IMR-90 (cell line): ENCODE results near the gene MFSD6L. TPM values are rescaled to one million over a fixed set of nuclear protein-coding genes. Genes with fewer than 3 reads are reported as not detected.

Source experiments
- ATAC-seq: fragments of 200-7000 bp; cut with Tn5 transposase; 2 replicates; pipeline ENCODE4 v1.9.1; 2020; ENCODE audit warnings: low read depth, mild to moderate bottlenecking, moderate library complexity
- BruUV-seq: library from RNA; stranded (reverse); fragments of 400-500 nt; replicated peaks from 2 replicates; lab custom pipeline; 2021; lab: Mats Ljungman, UMichigan
- CTCF ChIA-PET: fragments of 300-600 bp; formaldehyde crosslinking; extraction: SDS; loops from one replicate; lab custom pipeline; 2021; ENCODE audit warnings: antibody characterized with exemption; lab: Yijun Ruan, JAX
- POLR2A ChIA-PET: fragments of 300-600 bp; sonication (Branson Sonifier 250); formaldehyde crosslinking; loops from one replicate; lab custom pipeline; 2022; ENCODE audit warnings: antibody characterized with exemption; ENCODE audit not compliant: unreplicated experiment; lab: Charles Lee
- DNase-seq: peaks from one replicate; pipeline ENCODE4 v3.0.0; 2013
- H2AFZ ChIP-seq: replicated peaks from 2 replicates; pipeline ENCODE3; 2013; ENCODE audit warnings: low read length, mild to moderate bottlenecking; ENCODE audit not compliant: poor library complexity
- H2AK5ac ChIP-seq: 2 replicates; pipeline ENCODE4 v1.6.1; 2013; ENCODE audit warnings: low read depth, low read length, inconsistent platforms
- H2AK9ac ChIP-seq: replicated peaks from 2 replicates; pipeline ENCODE3; 2013; ENCODE audit warnings: mild to moderate bottlenecking, low read depth, low read length, moderate library complexity; ENCODE audit not compliant: poor library complexity
- H2BK120ac ChIP-seq: 2 replicates; pipeline ENCODE4 v1.6.1; 2013; ENCODE audit warnings: low read depth, low read length, inconsistent platforms
- H2BK15ac ChIP-seq: 3 replicates; pipeline ENCODE4 v1.6.1; 2013; ENCODE audit warnings: low read depth, low read length, inconsistent platforms
- H2BK20ac ChIP-seq: 2 replicates; pipeline ENCODE4 v1.6.1; 2013; ENCODE audit warnings: low read depth, mild to moderate bottlenecking, inconsistent platforms, low read length, moderate library complexity
- H2BK5ac ChIP-seq: 2 replicates; pipeline ENCODE4 v1.6.1; 2013; ENCODE audit warnings: mild to moderate bottlenecking, low read depth, low read length, inconsistent platforms; ENCODE audit not compliant: poor library complexity, severe bottlenecking
- H3K14ac ChIP-seq: replicated peaks from 2 replicates; pipeline ENCODE4 v1.6.1; 2013; ENCODE audit warnings: low read depth, low read length, inconsistent platforms
- H3K18ac ChIP-seq: 2 replicates; pipeline ENCODE4 v1.6.1; 2013; ENCODE audit warnings: low read depth, low read length, control low read depth
- H3K23ac ChIP-seq: 2 replicates; pipeline ENCODE4 v1.6.1; 2013; ENCODE audit warnings: low read depth, low read length, inconsistent platforms
- H3K27ac ChIP-seq: 2 replicates; pipeline ENCODE4 v1.5.1; 2013; ENCODE audit warnings: mild to moderate bottlenecking, control low read depth, low read length; ENCODE audit not compliant: insufficient read depth
- H3K27me3 ChIP-seq: 2 replicates; pipeline ENCODE4 v1.6.1; 2013; ENCODE audit warnings: low read length; ENCODE audit not compliant: control insufficient read depth, insufficient read depth
- H3K36me3 ChIP-seq: 2 replicates; pipeline ENCODE4 v1.6.1; 2013; ENCODE audit warnings: low read length, mixed read lengths; ENCODE audit not compliant: control insufficient read depth, insufficient read depth
- H3K4ac ChIP-seq: 2 replicates; pipeline ENCODE4 v1.6.1; 2013; ENCODE audit warnings: low read depth, low read length, inconsistent platforms
- H3K4me1 ChIP-seq: 2 replicates; pipeline ENCODE4 v1.6.1; 2013; ENCODE audit warnings: low read length, mixed read lengths; ENCODE audit not compliant: control insufficient read depth, insufficient read depth
- H3K4me2 ChIP-seq: 2 replicates; pipeline ENCODE4 v1.6.1; 2013; ENCODE audit warnings: low read depth, mild to moderate bottlenecking, control low read depth, low read length, moderate library complexity
- H3K4me3 ChIP-seq: 2 replicates; pipeline ENCODE4 v1.5.1; 2013; ENCODE audit warnings: low read depth, mild to moderate bottlenecking, control low read depth, low read length, moderate library complexity; ENCODE audit not compliant: insufficient read depth
- H3K56ac ChIP-seq: 2 replicates; pipeline ENCODE4 v1.6.1; 2013; ENCODE audit warnings: low read length, inconsistent platforms; ENCODE audit not compliant: insufficient read depth; ENCODE audit errors: extremely low read depth
- H3K79me1 ChIP-seq, 2 experiments: 2 replicates each; pipeline ENCODE4 v1.6.1; 2013; ENCODE audit warnings: low read length in 2 of 2, inconsistent platforms in 1 of 2, low read depth in 1 of 2
- H3K9ac ChIP-seq: 2 replicates; pipeline ENCODE4 v1.6.1; 2013; ENCODE audit warnings: low read depth, low read length, control low read depth
- H3K9me1 ChIP-seq: 2 replicates; pipeline ENCODE4 v1.6.1; 2013; ENCODE audit warnings: low read length, inconsistent platforms; ENCODE audit not compliant: insufficient read depth
- H3K9me3 ChIP-seq: 2 replicates; pipeline ENCODE4 v1.6.1; 2013; ENCODE audit warnings: low read length; ENCODE audit not compliant: control insufficient read depth, insufficient read depth
- H4K20me1 ChIP-seq: 2 replicates; pipeline ENCODE4 v1.6.1; 2013; ENCODE audit warnings: low read length, inconsistent platforms; ENCODE audit not compliant: insufficient read depth
- H4K5ac ChIP-seq: 2 replicates; pipeline ENCODE4 v1.6.1; 2013; ENCODE audit warnings: mild to moderate bottlenecking, low read depth, low read length, control low read depth
- H4K8ac ChIP-seq, 2 experiments: 2 replicates each; pipeline ENCODE4 v1.6.1; 2013; ENCODE audit warnings: low read depth in 2 of 2, low read length in 2 of 2, control low read depth in 1 of 2, inconsistent platforms in 1 of 2
- H4K91ac ChIP-seq: 2 replicates; pipeline ENCODE4 v1.6.1; 2013; ENCODE audit warnings: low read depth, low read length, inconsistent platforms; ENCODE audit not compliant: insufficient read depth
- BHLHE40 ChIP-seq: fragments of 150-350 bp; IDR thresholded peaks from 2 replicates; pipeline ENCODE4 v1.6.1; 2016; ENCODE audit warnings: mild to moderate bottlenecking, low read depth, low read length
- CEBPB ChIP-seq: IDR thresholded peaks from 2 replicates; pipeline ENCODE4 v1.6.1; 2012; ENCODE audit warnings: low read depth, low read length, improper control_type of control experiment
- CHD1 ChIP-seq: IDR thresholded peaks from 2 replicates; pipeline ENCODE4 v1.6.1; 2012; ENCODE audit warnings: low read depth, low read length, improper control_type of control experiment
- FOS ChIP-seq: fragments of 150-350 bp; IDR thresholded peaks from 2 replicates; pipeline ENCODE4 v1.6.1; 2016; ENCODE audit warnings: low read depth, low read length
- MAFK ChIP-seq: IDR thresholded peaks from 2 replicates; pipeline ENCODE4 v1.6.1; 2012; ENCODE audit warnings: low read depth, low read length, improper control_type of control experiment
- RAD21 ChIP-seq: IDR thresholded peaks from 2 replicates; pipeline ENCODE4 v1.6.1; 2012; ENCODE audit warnings: low read length, improper control_type of control experiment
- RCOR1 ChIP-seq: IDR thresholded peaks from 2 replicates; pipeline ENCODE4 v1.6.1; 2012; ENCODE audit warnings: mild to moderate bottlenecking, low read length, improper control_type of control experiment; ENCODE audit not compliant: insufficient replicate concordance
- RFX5 ChIP-seq: IDR thresholded peaks from 2 replicates; pipeline ENCODE4 v1.8.0; 2012; ENCODE audit warnings: low read depth, mild to moderate bottlenecking, low read length, moderate library complexity
- WGBS, 2 experiments: methylation state at CpG; one replicate each; pipeline versions ENCODE4 v1.1.5 to v1.1.7; 2013; ENCODE audit warnings: missing lambda C conversion rate in 2 of 2; ENCODE audit not compliant: insufficient read length in 1 of 2; ENCODE audit errors: extremely low coverage in 2 of 2; 5-methylcytosine and 5-hydroxymethylcytosine counted together
- dilution Hi-C: fragments of 300-500 bp; cut with HindIII; formaldehyde crosslinking; loops from one replicate; pipeline ENCODE4 v1.14.3; 2018; ENCODE audit warnings: low sequenced_read_pairs; ENCODE audit not compliant: unreplicated experiment
- in situ Hi-C: fragments of 300-500 bp; cut with MboI; formaldehyde crosslinking; loops from 3 replicates; pipeline ENCODE4 v1.14.3; 2019; ENCODE audit warnings: low sequenced_read_pairs, inconsistent platforms, mixed read lengths
- intact Hi-C: fragments of 100-400 bp; cut with micrococcal nuclease; formaldehyde crosslinking; loops from 2 replicates; pipeline ENCODE4 v1.10.0; 2022
- polyA plus RNA-seq, 3 experiments: library from polyadenylated mRNA; depleted of rRNA; stranded (reverse); fragments of >200 nt; gene quantifications; 2 replicates each; pipeline ENCODE4 v1.2.3, GENCODE V29; 2012; ENCODE audit warnings: low replicate concordance in 1 of 3
- total RNA-seq: library from RNA; depleted of rRNA; stranded (reverse); fragments of >200 nt; gene quantifications from 2 replicates; pipeline ENCODE4 v1.2.3, GENCODE V29; 2012
- TF ChIP-seq, protein P1 (sequence below): conservative IDR thresholded peaks from 2 replicates; pipeline ENCODE4 v1.5.1; 2012; ENCODE audit warnings: mild to moderate bottlenecking, low read depth, low read length, improper control_type of control experiment

MFSD6L gene
- total and polyA plus RNA-seq, 2 of the 4 experiments (the other 2 are of a cell fraction): not detected

- BruUV-seq: no TSS peak
These were observed 26.6 kb upstream of the MFSD6L start for GRCh38 chr17:8825802-8826201.

More at GRCh38 chr17:8825802-8826201, 26.6 kb upstream of the MFSD6L start:
- in situ Hi-C loops (no loop called here), dilution Hi-C loops (no loop called here), intact Hi-C loops (no loop called here)
- Histone ChIP-seq H2BK20ac (no peak overlapping the region), H3K4me3 (no peak overlapping the region), H3K56ac (no peak overlapping the region), H2AFZ (no peak overlapping the region), H3K23ac (no peak overlapping the region), H2AK9ac (no peak overlapping the region), H3K4me2 (no peak overlapping the region), H2AK5ac (no peak overlapping the region), H3K4me1 (no peaks in the 10 kb centered on the region), H3K9me1 (no peaks in the 10 kb centered on the region), H3K27me3 (no peaks in the 10 kb centered on the region), H2BK120ac (no peak overlapping the region), H3K9ac (no peak overlapping the region), H3K79me1 (no peaks in the 10 kb centered on the region), H3K36me3 (no peaks in the 10 kb centered on the region), H4K20me1 (no peaks in the 10 kb centered on the region), H3K27ac (no peak overlapping the region), H3K18ac (no peak overlapping the region), H4K8ac (no peak overlapping the region), H4K5ac (no peak overlapping the region), H4K91ac (no peak overlapping the region), H3K14ac (no peak overlapping the region), H3K9me3 (peaks cover 2% of the 10 kb centered on the region), H2BK5ac (no peak overlapping the region), H3K4ac (no peak overlapping the region), H2BK15ac (no peak overlapping the region)
- DNase-seq (no peak), ATAC-seq (no peak)
- ChIA-PET CTCF (no interaction called here), POLR2A (interaction anchor here (0.6 kb wide), 1 partner anchor 418 kb away, joined by 3 read pairs; no protein-coding TSS in a partner anchor)
- no CpG with 5 or more reads among the region's 2 CpGs for WGBS, 2 experiments
- TF ChIP-seq CHD1 (no peak), CEBPB (no peak), MAFK (no peak), RCOR1 (no peak), RFX5 (no peak), BHLHE40 (no peak), FOS (no peak), RAD21 (no peak)
- TF ChIP-seq, protein P1, sequence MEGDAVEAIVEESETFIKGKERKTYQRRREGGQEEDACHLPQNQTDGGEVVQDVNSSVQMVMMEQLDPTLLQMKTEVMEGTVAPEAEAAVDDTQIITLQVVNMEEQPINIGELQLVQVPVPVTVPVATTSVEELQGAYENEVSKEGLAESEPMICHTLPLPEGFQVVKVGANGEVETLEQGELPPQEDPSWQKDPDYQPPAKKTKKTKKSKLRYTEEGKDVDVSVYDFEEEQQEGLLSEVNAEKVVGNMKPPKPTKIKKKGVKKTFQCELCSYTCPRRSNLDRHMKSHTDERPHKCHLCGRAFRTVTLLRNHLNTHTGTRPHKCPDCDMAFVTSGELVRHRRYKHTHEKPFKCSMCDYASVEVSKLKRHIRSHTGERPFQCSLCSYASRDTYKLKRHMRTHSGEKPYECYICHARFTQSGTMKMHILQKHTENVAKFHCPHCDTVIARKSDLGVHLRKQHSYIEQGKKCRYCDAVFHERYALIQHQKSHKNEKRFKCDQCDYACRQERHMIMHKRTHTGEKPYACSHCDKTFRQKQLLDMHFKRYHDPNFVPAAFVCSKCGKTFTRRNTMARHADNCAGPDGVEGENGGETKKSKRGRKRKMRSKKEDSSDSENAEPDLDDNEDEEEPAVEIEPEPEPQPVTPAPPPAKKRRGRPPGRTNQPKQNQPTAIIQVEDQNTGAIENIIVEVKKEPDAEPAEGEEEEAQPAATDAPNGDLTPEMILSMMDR: no peak
